GM23338 (cell line): Measurements from ENCODE around the gene ZCCHC17. TPM values are rescaled to one million over a fixed set of nuclear protein-coding genes. Genes with fewer than 3 reads are reported as not detected.

Experiments used
- ATAC-seq: fragments of 200-7000 bp; cut with Tn5 transposase; 3 replicates; pipeline ENCODE4 v1.9.1; 2020
- DNase-seq: peaks from one replicate; pipeline ENCODE4 v3.0.0-alpha.2; 2015; ENCODE audit warnings: low spot score
- H2AFZ ChIP-seq: fragments of 200-600 bp; sonication (generic); 2 replicates; pipeline ENCODE4 v1.8.0; 2016; ENCODE audit warnings: antibody characterized with exemption, mild to moderate bottlenecking, moderate library complexity
- H3F3A ChIP-seq: fragments of 200-600 bp; sonication (generic); replicated peaks from 2 replicates; pipeline ENCODE4 v1.8.0; 2017; ENCODE audit warnings: antibody characterized with exemption, mixed run types, low read depth
- H3K27ac ChIP-seq: fragments of 200-600 bp; sonication (generic); 2 replicates; pipeline ENCODE4 v1.6.1; 2016; ENCODE audit warnings: low read depth
- H3K27me3 ChIP-seq: fragments of 200-600 bp; sonication (generic); 2 replicates; pipeline ENCODE4 v1.8.0; 2016; ENCODE audit warnings: mild to moderate bottlenecking, mixed run types, moderate library complexity; ENCODE audit not compliant: insufficient read depth
- H3K36me3 ChIP-seq: fragments of 200-600 bp; sonication (generic); 2 replicates; pipeline ENCODE4 v1.8.0; 2016; ENCODE audit warnings: mild to moderate bottlenecking; ENCODE audit not compliant: insufficient read depth
- H3K4me1 ChIP-seq: fragments of 200-600 bp; sonication (generic); 2 replicates; pipeline ENCODE4 v1.8.0; 2016; ENCODE audit warnings: mild to moderate bottlenecking, moderate library complexity; ENCODE audit not compliant: insufficient read depth
- H3K4me2 ChIP-seq: fragments of 200-600 bp; sonication (generic); 2 replicates; pipeline ENCODE4 v1.7.1; 2017; ENCODE audit warnings: mixed run types
- H3K4me3 ChIP-seq: fragments of 200-600 bp; sonication (generic); 2 replicates; pipeline ENCODE4 v1.6.1; 2016; ENCODE audit warnings: mixed run types
- H3K79me2 ChIP-seq: fragments of 200-600 bp; sonication (generic); replicated peaks from 2 replicates; pipeline ENCODE4 v1.8.0; 2017; ENCODE audit warnings: mild to moderate bottlenecking; ENCODE audit not compliant: insufficient read depth
- H3K9me2 ChIP-seq: fragments of 200-600 bp; sonication (generic); 2 replicates; pipeline ENCODE4 v1.8.0; 2017; ENCODE audit not compliant: insufficient read depth
- H4K20me1 ChIP-seq: fragments of 200-600 bp; sonication (generic); replicated peaks from 2 replicates; pipeline ENCODE4 v1.8.0; 2017; ENCODE audit warnings: mild to moderate bottlenecking; ENCODE audit not compliant: insufficient read depth
- H3K27ac Mint-ChIP-seq: 2 replicates; pipeline ENCODE4 v1.8.0; 2020; ENCODE audit warnings: inconsistent platforms, mild to moderate bottlenecking, moderate library complexity, mixed read lengths
- H3K27me3 Mint-ChIP-seq: 3 replicates; pipeline ENCODE4 v1.8.0; 2022; ENCODE audit warnings: low read depth, mild to moderate bottlenecking, moderate library complexity, mixed read lengths, inconsistent platforms; ENCODE audit not compliant: insufficient read depth, poor library complexity
- H3K36me3 Mint-ChIP-seq: 3 replicates; pipeline ENCODE4 v1.8.0; 2021; ENCODE audit warnings: low read depth, mild to moderate bottlenecking, inconsistent platforms, moderate library complexity, mixed read lengths
- H3K4me1 Mint-ChIP-seq: 3 replicates; pipeline ENCODE4 v1.8.0; 2020; ENCODE audit warnings: mild to moderate bottlenecking, inconsistent platforms, mixed read lengths
- H3K4me3 Mint-ChIP-seq: 3 replicates; pipeline ENCODE4 v1.8.0; 2021; ENCODE audit warnings: moderate library complexity, mild to moderate bottlenecking, inconsistent platforms, mixed read lengths
- H3K9me3 Mint-ChIP-seq: 3 replicates; pipeline ENCODE4 v1.8.0; 2020; ENCODE audit warnings: moderate library complexity, mild to moderate bottlenecking, inconsistent platforms, mixed read lengths
- CREB1 ChIP-seq: fragments of 250-450 bp; sonication (Bioruptor Pico); IDR thresholded peaks from 2 replicates; pipeline ENCODE4 v1.5.0; 2020; ENCODE audit warnings: low read depth, mild to moderate bottlenecking, moderate library complexity
- CTCF ChIP-seq, 2 experiments: fragments of 200-600 bp in 1 of 2; sonication (generic) in 1 of 2; conservative IDR thresholded peaks; 2 replicates each; pipeline versions ENCODE4 v1.5.1 to v1.6.1; 2016 to 2017; ENCODE audit warnings: antibody characterized with exemption in 2 of 2, low read depth in 2 of 2, mild to moderate bottlenecking in 2 of 2, moderate library complexity in 1 of 2
- ETS1 ChIP-seq: IDR thresholded peaks from 2 replicates; pipeline ENCODE4 v1.6.1; 2016; ENCODE audit warnings: antibody characterized with exemption
- EZH2 ChIP-seq: fragments of 200-600 bp; sonication (generic); IDR thresholded peaks from one replicate; pipeline ENCODE4 v1.8.0; 2017; ENCODE audit warnings: antibody characterized with exemption, mild to moderate bottlenecking, low read depth; ENCODE audit not compliant: unreplicated experiment
- EZH2phosphoT487 ChIP-seq: fragments of 200-600 bp; sonication (generic); IDR thresholded peaks from one replicate; pipeline ENCODE4 v1.8.1; 2018; ENCODE audit warnings: antibody characterized with exemption; ENCODE audit not compliant: unreplicated experiment
- JUNB ChIP-seq: IDR thresholded peaks from one replicate; pipeline ENCODE4 v1.6.1; 2016; ENCODE audit warnings: antibody characterized with exemption; ENCODE audit not compliant: unreplicated experiment
- NANOG ChIP-seq: IDR thresholded peaks from 2 replicates; pipeline ENCODE4 v1.6.1; 2016; ENCODE audit warnings: antibody characterized with exemption, borderline replicate concordance
- POLR2AphosphoS5 ChIP-seq: IDR thresholded peaks from 2 replicates; pipeline ENCODE4 v1.6.1; 2016; ENCODE audit warnings: antibody characterized with exemption, low read depth
- REST ChIP-seq: IDR thresholded peaks from one replicate; pipeline ENCODE4 v1.6.1; 2018; ENCODE audit warnings: antibody characterized with exemption; ENCODE audit not compliant: unreplicated experiment
- STAT1 ChIP-seq: IDR thresholded peaks from one replicate; pipeline ENCODE4 v1.6.1; 2016; ENCODE audit warnings: antibody characterized with exemption; ENCODE audit not compliant: unreplicated experiment
- ZNF462 ChIP-seq: fragments of 250-450 bp; sonication (Bioruptor Pico); IDR thresholded peaks from 2 replicates; pipeline ENCODE4 v1.5.0; 2020; ENCODE audit warnings: mild to moderate bottlenecking, moderate library complexity
- polyA plus RNA-seq: library from polyadenylated mRNA; unstranded; fragments of >200 nt; fragmentation: Nextera tagmentation; extraction: Ambion mirVana; gene quantifications from 2 replicates; pipeline ENCODE4 v1.2.1, GENCODE V29; 2016
- total RNA-seq: library from RNA; depleted of rRNA; stranded (reverse); fragments of >200 nt; shearing (Covaris generic); gene quantifications from 2 replicates; pipeline ENCODE4 v1.2.3, GENCODE V29; 2014

ZCCHC17 gene
- total and polyA plus RNA-seq, 2 experiments from 2014 or later: 40.1 to 134 TPM

GRCh38 chr1:31356427-31356826, 59.6 kb downstream of the ZCCHC17 start (continued):
- no peak for TF ChIP-seq ZNF462 (CRISPR knock-in tag)
- TF ChIP-seq EZH2phosphoT487: no peak
- TF ChIP-seq EZH2: no peak
- TF ChIP-seq ETS1: no peak
- no peak for TF ChIP-seq STAT1
- no peak for TF ChIP-seq CREB1
- TF ChIP-seq POLR2AphosphoS5: no peak

GRCh38 chr1:31361607-31362006, 64.8 kb downstream of the ZCCHC17 start:
- DNase-seq (no peak), ATAC-seq (no peak)
- Histone ChIP-seq H3F3A (no peaks in the 10 kb centered on the region), H4K20me1 (peaks cover 6% of the 10 kb centered on the region), H2AFZ (no peak overlapping the region), H3K36me3 (0 out of 2 replicates have a peak, but pooled peaks cover 5% of the 10 kb centered on the region), H3K4me2 (no peak overlapping the region), H3K4me3 (no peak overlapping the region), H3K79me2 (no peaks in the 10 kb centered on the region), H3K4me1 (peaks cover 7% of the 10 kb centered on the region), H3K27me3 (no peaks in the 10 kb centered on the region), H3K9me2 (no peaks in the 10 kb centered on the region), H3K27ac (no peak overlapping the region)
- peaks cover 10% of the 10 kb centered on the region for H3K4me1 Mint-ChIP-seq
- peaks cover 3% of the 10 kb centered on the region for H3K27me3 Mint-ChIP-seq
- H3K9me3 Mint-ChIP-seq: no peaks in the 10 kb centered on the region
- H3K36me3 Mint-ChIP-seq: peaks cover 30% of the 10 kb centered on the region
- H3K4me3 Mint-ChIP-seq: no peak overlapping the region
- no peak overlapping the region for H3K27ac Mint-ChIP-seq
- no peak for TF ChIP-seq CREB1
- TF ChIP-seq REST: no peak
- TF ChIP-seq EZH2phosphoT487: no peak
- no peak for TF ChIP-seq EZH2
- TF ChIP-seq CTCF (conservative IDR thresholded peaks at IDR 0.05; ENCODE audit: low read depth in 2 of 2): no peak
- no peak for TF ChIP-seq STAT1
- no peak for TF ChIP-seq ETS1
- no peak for TF ChIP-seq JUNB
- TF ChIP-seq NANOG: no peak
